ENCODE data around the gene FAP. TPM values are rescaled to one million over a fixed set of nuclear protein-coding genes. Genes with fewer than 3 reads are reported as not detected.

FAP gene
- total RNA-seq, 1 donor from 2014 or later: not detected

DNA sequence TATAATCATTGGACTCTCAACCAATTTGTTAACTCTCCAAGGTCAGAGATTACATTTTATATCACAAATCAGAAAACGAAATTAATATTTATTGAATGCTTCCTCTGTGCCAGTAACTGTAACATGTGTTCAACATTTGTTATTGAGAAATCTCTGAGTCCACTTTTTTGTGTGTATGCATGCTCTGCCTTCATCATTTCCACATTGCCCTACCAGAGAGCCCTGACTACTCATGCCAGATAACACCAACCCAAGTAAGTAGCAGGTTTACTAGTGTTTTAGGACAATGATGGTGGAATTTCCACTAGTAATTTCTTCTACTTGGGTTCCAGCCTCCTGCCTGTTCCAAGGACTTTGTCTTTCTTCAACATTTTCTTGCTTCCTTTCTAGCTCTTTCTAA, 14.2 kb upstream of the FAP start:
- H3K4me3 Mint-ChIP-seq (ENCODE audit: low read depth): no peak overlapping the region
- no peak overlapping the region for H3K27ac Mint-ChIP-seq
- peaks cover 15% of the 10 kb centered on the region for H3K4me1 Mint-ChIP-seq (ENCODE audit: low read depth)
- H3K27me3 Mint-ChIP-seq (ENCODE audit: low read depth): peaks cover 21% of the 10 kb centered on the region
- H3K9me3 Mint-ChIP-seq: no peaks in the 10 kb centered on the region
- DNase-seq (ENCODE audit: low spot score): no peak
- no peaks in the 10 kb centered on the region for H3K36me3 Mint-ChIP-seq (ENCODE audit: low read depth)
- intact Hi-C loops (cut with micrococcal nuclease): loop anchor here (2.0 kb wide), 1 partner anchor 19 kb away; no protein-coding TSS in a partner anchor

DNA sequence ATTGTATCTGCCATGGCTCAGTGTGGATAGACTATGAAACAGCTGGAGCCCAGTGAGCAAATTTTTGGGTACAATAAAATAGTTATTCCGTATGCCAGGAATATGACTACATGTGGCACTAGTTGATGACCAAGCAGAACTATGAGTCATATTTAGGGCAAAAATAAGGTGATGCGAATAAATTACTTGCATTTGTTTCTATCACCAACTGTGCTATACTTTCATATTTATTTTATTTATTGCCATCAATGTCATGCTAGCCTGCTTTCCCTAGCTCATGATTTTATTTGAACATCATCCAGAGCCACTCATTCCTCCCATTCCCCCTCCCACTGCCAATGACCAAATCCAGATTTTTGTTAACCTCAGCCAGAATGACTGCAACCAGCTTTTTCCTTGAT, 13.3 kb upstream of the FAP start:
- no peak for DNase-seq (ENCODE audit: low spot score)
- H3K36me3 Mint-ChIP-seq (ENCODE audit: low read depth): no peaks in the 10 kb centered on the region
- peaks cover 22% of the 10 kb centered on the region for H3K27me3 Mint-ChIP-seq (ENCODE audit: low read depth)
- H3K9me3 Mint-ChIP-seq: no peaks in the 10 kb centered on the region
- no peak overlapping the region for H3K27ac Mint-ChIP-seq
- peaks cover 11% of the 10 kb centered on the region for H3K4me1 Mint-ChIP-seq (ENCODE audit: low read depth)
- no peak overlapping the region for H3K4me3 Mint-ChIP-seq (ENCODE audit: low read depth)
- intact Hi-C loops (cut with micrococcal nuclease): loop anchor here (2.0 kb wide), 1 partner anchor 20 kb away; no protein-coding TSS in a partner anchor

DNA sequence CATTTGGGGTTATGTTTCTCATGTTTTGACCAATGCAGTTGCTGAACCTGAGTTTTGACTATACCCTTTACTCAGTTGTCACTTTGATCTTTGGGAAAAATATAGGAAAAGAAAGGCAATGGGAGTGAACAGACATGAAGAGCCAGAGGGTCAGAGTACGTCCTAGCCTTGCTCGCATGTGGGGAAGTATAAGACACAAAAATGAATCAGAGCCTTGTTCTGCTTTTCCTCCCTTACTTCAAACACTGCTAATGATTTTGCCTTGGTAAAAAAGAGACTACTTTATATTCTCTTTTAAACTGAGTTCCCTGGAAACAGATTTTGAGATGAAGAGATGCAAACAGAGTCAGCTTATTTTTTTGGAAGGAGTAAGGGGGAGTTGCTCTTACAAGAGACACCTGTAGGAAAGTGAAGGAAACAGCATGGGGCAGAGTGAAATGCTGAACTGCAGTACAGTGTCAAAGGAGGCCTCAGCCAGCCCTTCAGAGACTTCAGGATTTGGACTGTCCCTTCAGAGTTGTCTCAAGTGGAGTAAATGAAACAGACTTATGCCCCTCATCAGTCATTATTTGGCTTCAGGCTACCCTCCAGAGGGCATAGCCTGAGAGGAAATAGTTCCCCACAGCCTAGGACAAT, 11.1 kb upstream of the FAP start:
- Mint-ChIP-seq H3K4me3 (ENCODE audit: low read depth) (no peak overlapping the region), H3K9me3 (no peaks in the 10 kb centered on the region), H3K27ac (no peak overlapping the region), H3K4me1 (ENCODE audit: low read depth) (peaks cover 4% of the 10 kb centered on the region), H3K36me3 (ENCODE audit: low read depth) (no peaks in the 10 kb centered on the region), H3K27me3 (ENCODE audit: low read depth) (peaks cover 22% of the 10 kb centered on the region)
- DNase-seq (ENCODE audit: low spot score): no peak
- intact Hi-C loops (cut with micrococcal nuclease): no loop called here

DNA sequence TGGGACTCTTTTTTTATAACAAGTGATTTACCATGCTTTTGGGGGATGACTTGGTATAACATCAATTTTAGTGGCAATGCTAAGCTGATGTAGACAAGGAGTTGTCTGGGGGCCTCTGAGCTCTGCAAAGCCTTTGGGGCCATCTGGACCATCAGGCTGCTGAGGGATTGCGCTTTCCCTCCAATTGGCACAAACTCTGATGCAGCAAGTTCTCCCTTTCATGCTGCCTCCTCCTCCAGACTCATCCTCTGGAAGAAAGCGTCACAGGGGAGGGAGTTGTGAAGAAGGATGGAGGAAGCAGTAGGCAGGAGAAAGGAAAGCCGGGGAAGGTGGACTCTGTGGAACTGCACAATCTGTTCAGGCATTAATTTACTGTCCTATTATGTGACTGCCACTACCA, 10.2 kb upstream of the FAP start:
- H3K4me1 Mint-ChIP-seq (ENCODE audit: low read depth): peaks cover 4% of the 10 kb centered on the region
- no peaks in the 10 kb centered on the region for H3K9me3 Mint-ChIP-seq
- no peaks in the 10 kb centered on the region for H3K36me3 Mint-ChIP-seq (ENCODE audit: low read depth)
- H3K27ac Mint-ChIP-seq: no peak overlapping the region
- H3K4me3 Mint-ChIP-seq (ENCODE audit: low read depth): no peak overlapping the region
- intact Hi-C loops (cut with micrococcal nuclease): no loop called here
- DNase-seq (ENCODE audit: low spot score): no peak
- peaks cover 16% of the 10 kb centered on the region for H3K27me3 Mint-ChIP-seq (ENCODE audit: low read depth)

DNA sequence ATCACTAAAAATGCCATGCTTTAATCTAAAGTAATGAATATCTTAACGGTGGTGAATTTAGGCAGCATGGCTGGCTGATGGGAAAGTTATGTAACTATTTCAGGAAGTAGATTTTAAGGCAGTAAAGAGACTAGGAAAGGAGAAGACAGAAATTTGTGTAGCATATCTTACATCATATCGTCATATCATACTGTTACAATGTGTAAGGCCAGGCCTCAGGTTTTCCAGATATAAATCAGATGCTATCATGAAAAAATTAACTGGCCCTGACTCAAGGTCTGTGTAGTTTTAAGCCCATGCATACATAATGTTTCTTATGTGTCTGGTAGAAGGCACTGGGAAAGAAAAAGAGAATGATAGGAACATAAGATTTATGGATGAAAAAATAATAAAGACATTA, 8.9 kb upstream of the FAP start:
- Mint-ChIP-seq H3K27ac (no peak overlapping the region), H3K4me1 (ENCODE audit: low read depth) (no peaks in the 10 kb centered on the region), H3K9me3 (no peaks in the 10 kb centered on the region), H3K36me3 (ENCODE audit: low read depth) (no peaks in the 10 kb centered on the region), H3K27me3 (ENCODE audit: low read depth) (peaks cover 13% of the 10 kb centered on the region), H3K4me3 (ENCODE audit: low read depth) (no peak overlapping the region)
- no peak for DNase-seq (ENCODE audit: low spot score)
- intact Hi-C loops (cut with micrococcal nuclease): no loop called here

DNA sequence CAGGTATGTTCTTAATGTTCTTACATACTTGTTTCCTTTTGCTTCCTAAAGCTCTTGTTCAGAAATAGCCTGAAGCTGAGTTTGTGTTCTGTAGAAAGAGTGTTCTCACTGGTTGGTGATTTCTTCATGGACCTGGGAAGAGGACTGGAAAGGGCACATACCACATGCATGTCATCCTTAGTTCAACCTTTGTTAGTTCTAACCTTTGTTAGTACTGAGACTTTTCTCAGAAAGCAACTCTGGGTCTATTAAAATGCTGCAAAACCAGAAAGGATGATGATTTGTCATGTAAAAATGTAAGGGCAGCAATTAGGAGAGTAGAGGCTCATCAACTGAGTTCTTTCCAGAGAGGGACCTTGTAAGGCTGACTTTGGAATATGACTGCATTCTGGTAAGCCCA, 2.5 kb upstream of the FAP start:
- Mint-ChIP-seq H3K4me3 (ENCODE audit: low read depth) (no peak overlapping the region), H3K36me3 (ENCODE audit: low read depth) (no peaks in the 10 kb centered on the region), H3K27me3 (ENCODE audit: low read depth) (peaks cover 28% of the 10 kb centered on the region), H3K4me1 (ENCODE audit: low read depth) (no peaks in the 10 kb centered on the region), H3K9me3 (no peaks in the 10 kb centered on the region), H3K27ac (no peak overlapping the region)
- no peak for DNase-seq (ENCODE audit: low spot score)
- intact Hi-C loops (cut with micrococcal nuclease): no loop called here

DNA sequence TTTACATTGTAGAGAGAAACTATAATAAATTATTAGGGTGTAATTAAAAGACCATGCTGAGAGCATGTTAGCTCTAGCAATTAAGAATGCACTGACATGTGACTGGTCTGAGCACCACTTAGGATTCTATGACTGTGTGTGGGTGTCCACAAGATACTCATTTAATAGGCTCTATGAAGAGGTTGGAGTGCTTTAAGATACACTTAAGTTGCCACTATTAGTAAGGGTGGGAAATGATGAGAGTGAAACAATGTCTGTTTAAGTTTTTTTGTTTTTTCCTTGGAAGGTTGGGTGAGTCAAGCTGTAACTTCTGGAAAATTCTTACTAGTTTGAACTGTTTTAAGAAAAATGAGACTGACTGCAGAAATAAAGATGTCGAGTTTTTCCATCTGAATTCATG, 1.8 kb upstream of the FAP start:
- intact Hi-C loops (cut with micrococcal nuclease): no loop called here
- Mint-ChIP-seq H3K4me1 (ENCODE audit: low read depth) (no peaks in the 10 kb centered on the region), H3K27me3 (ENCODE audit: low read depth) (peaks cover 35% of the 10 kb centered on the region), H3K36me3 (ENCODE audit: low read depth) (no peaks in the 10 kb centered on the region), H3K9me3 (no peaks in the 10 kb centered on the region), H3K27ac (no peak overlapping the region), H3K4me3 (ENCODE audit: low read depth) (no peak overlapping the region)
- DNase-seq (ENCODE audit: low spot score): no peak

DNA sequence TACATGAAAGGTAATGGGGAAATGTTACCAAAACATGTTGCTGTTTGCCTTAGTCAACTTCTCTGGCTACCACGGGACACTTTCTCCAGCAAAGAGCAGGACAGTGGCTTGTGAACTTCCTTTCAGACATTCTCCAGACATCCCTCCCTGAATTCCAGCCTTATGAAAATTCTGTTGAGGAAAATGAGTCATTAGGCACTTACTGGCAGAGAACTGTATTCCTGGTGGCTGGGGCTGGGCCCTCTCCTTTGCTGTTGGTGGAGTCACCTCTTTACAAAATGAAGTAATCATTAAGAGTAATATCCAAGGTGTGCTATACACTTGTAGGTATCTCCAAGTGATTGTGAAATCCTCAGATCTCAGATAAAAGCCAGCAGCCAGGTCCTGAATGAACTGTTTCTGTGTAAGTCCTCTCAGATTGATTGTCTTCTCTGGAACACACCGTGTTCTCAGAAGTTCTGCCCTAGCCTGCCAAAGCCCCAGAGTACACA, 1.3 kb upstream of the FAP start:
- intact Hi-C loops (cut with micrococcal nuclease): no loop called here
- Mint-ChIP-seq H3K27me3 (ENCODE audit: low read depth) (peaks cover 35% of the 10 kb centered on the region), H3K27ac (no peak overlapping the region), H3K4me3 (ENCODE audit: low read depth) (no peak overlapping the region), H3K36me3 (ENCODE audit: low read depth) (no peaks in the 10 kb centered on the region), H3K4me1 (ENCODE audit: low read depth) (no peaks in the 10 kb centered on the region), H3K9me3 (no peaks in the 10 kb centered on the region)
- no peak for DNase-seq (ENCODE audit: low spot score)

DNA sequence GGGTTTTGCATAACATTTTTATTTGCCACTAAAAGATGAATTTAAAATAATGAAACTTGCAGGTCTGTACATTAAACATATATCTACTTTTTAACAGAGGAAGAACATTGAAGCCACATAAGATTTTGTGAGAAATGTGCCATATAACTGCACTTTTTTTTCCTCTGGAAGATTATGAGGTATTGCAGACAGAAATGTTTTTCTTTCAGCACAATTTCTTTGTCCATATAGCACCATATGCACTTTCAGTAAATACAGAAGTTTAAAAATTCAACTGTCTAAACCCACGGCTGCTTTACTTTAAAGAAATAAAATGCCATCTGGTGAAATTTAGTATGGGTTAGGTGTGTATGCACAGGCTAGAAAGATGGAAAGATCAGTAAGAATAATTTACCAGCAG, 470 bp upstream of the FAP start:
- Mint-ChIP-seq H3K9me3 (no peaks in the 10 kb centered on the region), H3K27me3 (ENCODE audit: low read depth) (peaks cover 40% of the 10 kb centered on the region), H3K27ac (no peak overlapping the region), H3K4me3 (ENCODE audit: low read depth) (no peak overlapping the region), H3K4me1 (ENCODE audit: low read depth) (no peaks in the 10 kb centered on the region), H3K36me3 (ENCODE audit: low read depth) (no peaks in the 10 kb centered on the region)
- intact Hi-C loops (cut with micrococcal nuclease): no loop called here
- no peak for DNase-seq (ENCODE audit: low spot score)

DNA sequence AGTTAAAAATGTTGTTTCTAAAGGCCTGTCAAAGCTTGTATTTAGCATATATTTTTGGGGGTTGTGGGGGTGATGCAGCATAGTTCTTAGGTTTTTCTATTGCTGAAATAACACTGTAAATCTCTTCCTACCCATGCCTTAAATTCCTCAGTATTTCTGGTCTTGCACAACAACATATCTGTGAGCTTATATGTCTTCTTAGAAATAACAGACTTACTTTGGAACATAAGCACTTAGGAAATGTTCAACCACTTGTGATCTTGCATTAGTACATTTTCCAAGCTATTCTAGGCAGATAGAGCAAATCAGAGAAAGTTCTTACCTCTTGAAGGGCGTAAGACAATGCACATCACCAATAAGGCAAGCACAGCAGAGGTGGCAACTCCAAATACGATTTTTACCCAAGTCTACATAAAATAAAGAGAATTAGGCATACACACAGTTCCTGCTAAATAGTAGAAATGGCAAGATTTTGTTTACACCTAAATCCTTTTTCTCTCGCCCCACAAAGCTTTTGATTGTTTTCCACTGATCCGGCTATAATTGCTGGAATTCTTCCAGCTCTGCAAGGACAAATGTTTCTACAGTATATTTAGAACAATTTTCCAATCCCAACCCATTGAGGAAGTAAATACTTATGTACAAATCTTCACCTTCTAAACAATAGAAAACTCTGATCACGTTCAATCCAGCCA, 512 bp downstream of the FAP start:
- DNase-seq (ENCODE audit: low spot score): no peak
- peaks cover 39% of the 10 kb centered on the region for H3K27me3 Mint-ChIP-seq (ENCODE audit: low read depth)
- H3K9me3 Mint-ChIP-seq: no peaks in the 10 kb centered on the region
- no peak overlapping the region for H3K4me3 Mint-ChIP-seq (ENCODE audit: low read depth)
- intact Hi-C loops (cut with micrococcal nuclease): no loop called here
- no peaks in the 10 kb centered on the region for H3K36me3 Mint-ChIP-seq (ENCODE audit: low read depth)
- no peak overlapping the region for H3K27ac Mint-ChIP-seq
- no peaks in the 10 kb centered on the region for H3K4me1 Mint-ChIP-seq (ENCODE audit: low read depth)

DNA sequence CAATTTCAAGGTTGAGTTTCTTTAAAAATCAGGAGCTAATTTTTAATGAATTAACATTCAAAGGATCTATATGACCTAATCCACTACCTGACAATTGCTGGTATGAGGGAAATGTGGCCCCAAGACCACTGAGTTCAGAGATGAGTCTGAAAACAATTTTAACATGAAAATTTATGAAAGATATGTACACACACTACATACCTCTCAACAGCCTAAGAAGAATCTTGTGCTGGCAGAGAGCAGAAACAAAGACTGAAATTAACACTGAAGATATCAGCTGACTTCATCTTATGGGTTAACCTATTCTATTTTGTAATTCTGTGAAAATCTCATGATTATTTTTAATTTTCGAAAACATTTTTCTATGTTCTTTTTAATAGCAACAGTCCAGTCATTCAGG, 1.7 kb downstream of the FAP start:
- H3K4me1 Mint-ChIP-seq (ENCODE audit: low read depth): no peaks in the 10 kb centered on the region
- DNase-seq (ENCODE audit: low spot score): no peak
- intact Hi-C loops (cut with micrococcal nuclease): no loop called here
- no peaks in the 10 kb centered on the region for H3K9me3 Mint-ChIP-seq
- no peaks in the 10 kb centered on the region for H3K36me3 Mint-ChIP-seq (ENCODE audit: low read depth)
- H3K27me3 Mint-ChIP-seq (ENCODE audit: low read depth): peaks cover 34% of the 10 kb centered on the region
- no peak overlapping the region for H3K4me3 Mint-ChIP-seq (ENCODE audit: low read depth)
- H3K27ac Mint-ChIP-seq: no peak overlapping the region

DNA sequence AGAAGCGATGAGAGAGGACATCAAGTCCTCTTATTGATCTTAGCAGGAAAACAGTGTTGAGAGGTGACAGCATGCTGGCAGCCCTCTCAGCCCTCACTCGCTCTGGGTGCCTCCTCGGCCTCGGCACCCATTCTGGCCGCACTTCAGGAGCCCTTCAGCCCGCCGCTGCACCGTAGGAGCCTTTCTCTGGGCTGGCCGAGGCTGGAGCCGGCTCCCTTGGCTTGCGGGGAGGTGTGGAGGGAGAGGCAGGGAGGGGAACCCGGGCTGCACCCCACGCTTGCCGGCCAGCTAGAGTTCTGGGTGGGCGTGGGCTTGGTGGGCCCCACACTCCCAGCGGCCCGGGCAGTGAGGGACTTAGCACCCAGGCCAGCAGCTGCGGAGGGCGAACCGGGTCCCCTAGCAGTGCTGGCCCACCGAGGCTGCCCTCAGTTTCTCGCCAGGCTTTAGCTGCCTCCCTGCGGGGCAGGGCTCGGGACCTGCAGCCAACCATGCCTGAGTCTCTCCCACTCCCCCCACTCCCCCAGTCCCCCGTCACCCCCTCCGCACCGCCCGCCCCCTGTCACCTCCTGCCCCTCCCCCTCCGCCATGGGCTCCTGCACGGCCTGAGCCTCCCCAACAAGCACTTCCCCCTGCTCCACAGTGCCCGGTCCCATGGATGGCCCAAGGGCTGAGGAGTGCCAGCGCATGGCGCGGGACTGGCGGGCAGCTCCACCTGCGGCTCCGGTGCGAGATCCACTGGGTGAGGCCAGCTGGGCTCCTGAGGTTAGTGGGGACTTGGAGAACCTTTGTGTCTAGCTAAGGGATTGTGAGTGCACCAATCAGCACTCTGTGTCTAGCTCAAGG, 8.4 kb downstream of the FAP start:
- no peak for DNase-seq (ENCODE audit: low spot score)
- H3K9me3 Mint-ChIP-seq: no peaks in the 10 kb centered on the region
- no peaks in the 10 kb centered on the region for H3K4me1 Mint-ChIP-seq (ENCODE audit: low read depth)
- H3K27me3 Mint-ChIP-seq (ENCODE audit: low read depth): peaks cover 22% of the 10 kb centered on the region
- H3K4me3 Mint-ChIP-seq (ENCODE audit: low read depth): no peak overlapping the region
- H3K27ac Mint-ChIP-seq: no peak overlapping the region
- H3K36me3 Mint-ChIP-seq (ENCODE audit: low read depth): no peaks in the 10 kb centered on the region
- intact Hi-C loops (cut with micrococcal nuclease): no loop called here

DNA sequence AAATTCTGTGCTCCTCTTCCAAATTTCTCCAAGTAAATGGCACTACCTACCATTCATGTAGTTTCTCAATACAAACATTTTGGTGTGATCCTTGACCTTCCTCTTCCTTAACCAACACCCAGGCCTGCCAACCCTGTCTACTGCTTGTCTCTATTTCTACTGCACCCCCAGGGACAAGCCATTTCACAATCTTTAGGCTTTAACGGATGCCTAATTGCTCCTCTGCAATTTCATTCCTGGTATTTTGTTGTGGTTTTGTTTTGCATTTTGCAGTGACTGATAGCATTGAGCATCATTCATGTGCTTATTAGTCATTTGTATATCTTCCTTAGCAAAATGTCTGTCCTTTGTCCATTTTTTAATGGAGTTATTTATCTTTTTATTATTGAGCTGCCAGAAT, 10.0 kb downstream of the FAP start:
- Mint-ChIP-seq H3K27me3 (ENCODE audit: low read depth) (peaks cover 19% of the 10 kb centered on the region), H3K9me3 (no peaks in the 10 kb centered on the region), H3K4me3 (ENCODE audit: low read depth) (no peak overlapping the region), H3K27ac (no peak overlapping the region), H3K36me3 (ENCODE audit: low read depth) (no peaks in the 10 kb centered on the region), H3K4me1 (ENCODE audit: low read depth) (no peaks in the 10 kb centered on the region)
- DNase-seq (ENCODE audit: low spot score): no peak
- intact Hi-C loops (cut with micrococcal nuclease): no loop called here

All from activated T-helper 2 cell treated with anti-CD3 and anti-CD28 coated beads, Interferon-gamma antibody, Interleukin-2, Interleukin-4, amounts not matched to agents 10 μg/mL and 5 μg/mL and 100 μg/mL, durations not matched to agents 14 hours and 24 hours and 36 hours (primary cell).